GM19397 (cell line): Measurements from ENCODE around the gene TMC7.
"Not testable (repeated sequence)": the region's sequence is repeated elsewhere in the genome, so short reads cannot be mapped to it uniquely, and the experiment has no call there.

Experiments used
- ATAC-seq: cut with Tn5 transposase; IDR thresholded peaks from one replicate; pipeline ENCODE4 v1.9.1; 2021; ENCODE audit warnings: mild to moderate bottlenecking, moderate library complexity; ENCODE audit not compliant: unreplicated experiment

The TMC7 gene

DNA sequence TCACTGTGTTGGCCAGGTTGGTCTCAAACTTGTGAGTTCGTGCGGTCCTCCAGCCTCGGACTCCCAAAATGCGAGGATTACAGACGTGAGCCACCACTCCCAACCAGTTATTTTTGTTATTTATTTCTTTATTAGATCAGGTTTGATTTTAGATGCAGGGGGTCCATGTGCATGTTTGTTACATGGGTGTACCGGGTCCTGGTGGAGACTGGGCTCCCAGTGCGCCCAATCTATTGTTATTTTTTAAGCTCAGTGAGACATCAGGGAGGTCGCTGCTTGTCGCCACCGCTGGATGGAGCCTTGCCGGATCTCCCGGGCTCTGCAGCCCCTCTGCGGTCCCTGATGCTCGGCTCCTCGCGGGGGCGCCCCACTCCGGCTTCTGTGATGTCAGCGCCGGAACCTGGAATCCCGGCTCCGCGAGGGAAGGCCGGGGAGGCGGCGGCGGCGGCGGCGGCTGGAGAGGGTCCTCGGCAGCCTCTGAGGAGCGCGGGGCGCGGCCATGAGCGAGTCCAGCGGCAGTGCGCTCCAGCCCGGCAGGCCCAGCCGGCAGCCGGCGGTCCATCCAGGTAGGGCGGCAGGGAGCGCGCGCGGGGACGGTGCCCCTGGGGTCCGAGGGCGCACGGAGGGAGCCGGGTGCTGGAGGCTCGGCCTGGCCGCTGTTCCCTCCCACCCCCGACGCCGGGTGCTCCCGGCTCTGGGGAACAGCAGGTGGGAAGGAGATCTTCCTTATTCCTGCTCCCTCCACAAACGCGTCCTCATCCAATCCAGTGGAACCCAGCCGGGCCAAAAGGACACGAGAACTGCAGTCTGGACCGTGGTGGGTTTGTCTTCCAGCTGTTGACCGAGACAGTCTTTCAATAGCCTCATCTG, at the start of gene TMC7:
TSS of gene TMC7 (plus strand) at position 370 of the 870 bp plus-strand sequence. CDS start at position 500, 130 bp downstream.
- ATAC-seq, result no peak

DNA sequence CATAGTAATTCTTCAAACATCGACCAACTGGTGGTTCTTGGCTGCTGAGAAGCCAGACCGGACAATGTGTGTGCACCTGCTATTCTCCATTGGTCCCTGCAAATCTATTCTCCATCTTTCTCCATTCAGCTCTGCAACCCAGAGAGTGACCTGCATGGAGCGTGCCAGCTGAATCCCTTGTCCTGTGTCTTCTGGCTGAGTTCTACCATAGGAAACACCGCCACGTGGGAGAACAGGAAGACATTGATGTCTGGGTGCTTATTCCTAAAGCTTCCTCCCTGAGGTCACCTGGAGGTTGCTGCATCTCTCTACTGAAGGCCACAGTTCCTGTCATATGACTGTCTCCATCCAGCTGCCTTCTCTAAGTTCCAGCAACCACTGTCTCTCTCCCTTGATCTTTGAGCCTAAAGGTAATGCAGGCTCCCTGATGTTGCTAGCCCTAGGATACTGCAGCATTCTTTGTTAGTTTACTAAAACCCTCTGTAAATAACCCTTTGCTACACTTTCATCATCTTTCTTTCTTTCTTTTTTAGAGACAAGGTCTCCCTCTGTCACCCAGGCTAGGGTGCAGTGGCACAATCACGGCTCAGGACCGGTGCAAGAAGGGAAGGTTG, 46.9 kb upstream of the TMC7 start:
- ATAC-seq, result no peak

DNA sequence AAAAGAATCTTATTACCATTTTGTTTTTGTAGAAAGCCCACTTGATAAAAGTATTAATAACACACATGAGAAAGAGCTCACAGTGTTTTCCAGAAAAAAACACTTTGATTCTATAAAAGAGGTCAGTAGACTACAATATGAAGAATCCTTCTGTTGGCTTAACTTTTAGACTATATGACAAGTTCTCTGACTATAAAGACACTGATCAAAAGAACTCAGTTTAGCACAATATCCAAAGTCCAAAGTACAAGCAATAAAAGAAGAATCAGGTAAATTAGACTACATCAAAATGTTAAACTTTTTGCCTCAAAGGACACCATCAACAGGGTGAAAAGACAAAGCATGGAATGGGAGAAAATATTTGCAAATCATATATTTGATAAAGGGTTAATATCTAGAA, 46.3 kb upstream of the TMC7 start:
- ATAC-seq, result no peak

DNA sequence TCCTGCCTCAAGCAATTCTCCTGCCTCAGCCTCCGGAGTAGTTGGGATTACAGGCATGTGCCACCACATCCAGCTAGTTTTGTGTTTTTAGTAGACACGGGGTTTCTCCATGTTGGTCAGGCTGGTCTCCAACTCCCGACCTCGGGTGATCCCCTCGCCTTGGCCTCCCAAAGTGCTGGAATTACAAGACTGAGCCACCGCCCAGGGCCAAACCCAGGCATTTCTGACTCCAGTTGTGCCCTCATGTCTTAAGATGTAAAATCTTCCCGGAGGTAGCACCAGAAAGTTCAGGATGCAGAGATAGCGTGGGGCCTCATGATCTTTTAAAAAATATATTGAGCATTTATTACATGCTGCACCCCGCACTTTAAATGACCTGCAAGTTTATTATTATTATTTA, 44.7 kb upstream of the TMC7 start:
- ATAC-seq, result no peak

DNA sequence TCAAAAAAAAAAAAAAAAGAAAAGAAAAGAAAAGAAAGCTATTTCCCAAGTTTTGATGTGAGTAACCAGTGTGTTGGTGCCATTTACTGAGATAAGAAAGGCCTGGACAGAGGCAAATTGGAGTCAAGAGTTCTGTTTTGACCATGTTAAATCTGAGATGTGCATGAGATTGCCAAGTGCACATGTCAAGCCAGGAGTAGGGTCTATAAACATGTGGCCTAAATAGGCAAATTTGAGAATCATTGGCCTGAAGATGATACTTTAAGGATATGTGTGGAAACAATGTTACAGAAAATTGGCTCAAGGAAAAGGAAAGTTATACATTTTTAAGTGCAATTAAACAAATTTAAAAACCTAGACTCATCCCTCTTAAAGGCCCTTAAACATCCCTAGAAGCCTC, 42.3 kb upstream of the TMC7 start:
- no peak for ATAC-seq

DNA sequence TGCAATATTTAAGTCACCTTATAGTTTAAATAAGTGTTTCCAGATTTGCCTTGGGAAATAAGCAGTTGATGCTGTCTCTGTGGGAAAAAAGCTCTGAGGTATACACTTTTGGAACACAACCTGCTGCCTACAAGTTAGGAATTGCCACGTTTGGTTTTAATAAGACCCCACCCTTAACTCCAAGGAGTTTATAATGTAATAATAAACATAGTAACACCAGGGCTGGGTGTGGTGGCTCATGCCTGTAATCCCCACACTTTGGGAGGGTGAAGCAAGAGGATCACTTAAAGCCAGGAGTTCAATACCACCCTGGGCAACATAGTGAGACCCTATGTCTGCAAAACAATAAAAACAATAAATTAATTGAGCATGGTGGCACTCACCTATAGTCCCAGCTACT, 41.7 kb upstream of the TMC7 start:
- no peak for ATAC-seq

DNA sequence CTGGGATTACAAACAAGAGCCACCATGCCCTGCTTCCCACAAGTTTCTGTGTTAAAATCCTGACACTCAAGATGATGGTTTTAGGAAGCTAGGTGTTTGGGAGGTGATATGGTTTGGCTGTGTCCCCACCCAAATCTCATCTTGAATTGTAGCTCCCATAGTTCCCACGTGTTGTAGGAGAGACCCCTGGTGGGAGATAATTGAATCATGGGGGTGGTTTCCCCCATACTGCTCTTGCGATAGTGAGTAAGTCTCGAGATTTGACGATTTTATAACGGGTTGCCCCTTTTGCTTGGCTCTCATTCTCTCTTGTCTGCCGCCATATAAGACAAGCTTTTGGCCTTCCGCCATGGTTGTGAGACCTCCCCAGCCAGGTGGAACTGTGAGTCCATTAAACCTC, 40.3 kb upstream of the TMC7 start:
- ATAC-seq, result no peak

DNA sequence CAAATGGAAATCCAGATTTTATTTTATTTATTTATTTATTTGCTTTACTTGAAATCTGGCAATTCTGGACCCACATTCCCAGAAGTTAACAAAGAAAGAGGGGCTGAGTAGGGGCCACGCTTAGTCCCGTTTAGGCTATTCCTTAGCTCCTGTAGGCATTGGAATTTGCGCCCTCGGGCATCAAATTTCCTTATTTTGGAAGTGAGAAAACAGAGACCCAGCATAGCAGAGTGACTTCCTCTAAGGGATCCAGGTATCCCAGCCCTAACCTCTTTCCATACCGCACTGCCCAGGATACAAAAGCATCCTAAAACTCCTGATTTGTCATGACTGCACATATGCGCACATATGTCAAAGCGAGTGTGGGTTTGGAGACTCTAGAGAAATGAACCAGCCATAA, 38.5 kb upstream of the TMC7 start:
- no peak for ATAC-seq

DNA sequence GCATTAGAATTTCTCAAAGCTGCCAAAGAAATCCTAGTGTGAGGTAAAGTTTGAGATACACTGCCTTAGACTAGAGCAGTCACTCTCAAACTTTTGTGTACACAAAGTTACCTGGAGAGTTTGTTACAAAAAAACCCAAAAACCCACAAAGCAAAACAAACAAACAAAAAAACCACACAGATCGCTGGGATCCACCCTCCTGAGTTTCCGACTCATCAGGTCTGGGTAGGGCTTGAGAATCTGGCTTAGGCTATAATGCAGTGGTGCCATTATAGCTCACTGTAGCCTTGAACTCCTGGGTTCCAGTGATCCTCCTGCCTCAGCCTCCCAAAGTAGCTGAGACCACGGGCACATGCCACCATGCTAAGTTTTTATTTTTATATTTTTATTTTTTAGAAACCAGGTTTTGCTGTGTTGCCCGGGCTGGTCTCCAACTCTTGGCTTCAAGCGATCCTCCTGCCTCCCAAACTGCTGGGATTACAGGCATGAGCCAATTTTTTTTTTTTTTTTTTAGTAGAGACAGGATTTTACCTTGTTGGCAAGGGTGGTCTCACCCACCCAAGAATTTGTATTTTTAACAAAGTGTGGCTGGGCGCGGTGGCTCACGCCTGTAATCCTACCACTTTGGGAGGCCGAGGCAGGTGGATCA, 35.2 kb upstream of the TMC7 start:
- ATAC-seq, result no peak

DNA sequence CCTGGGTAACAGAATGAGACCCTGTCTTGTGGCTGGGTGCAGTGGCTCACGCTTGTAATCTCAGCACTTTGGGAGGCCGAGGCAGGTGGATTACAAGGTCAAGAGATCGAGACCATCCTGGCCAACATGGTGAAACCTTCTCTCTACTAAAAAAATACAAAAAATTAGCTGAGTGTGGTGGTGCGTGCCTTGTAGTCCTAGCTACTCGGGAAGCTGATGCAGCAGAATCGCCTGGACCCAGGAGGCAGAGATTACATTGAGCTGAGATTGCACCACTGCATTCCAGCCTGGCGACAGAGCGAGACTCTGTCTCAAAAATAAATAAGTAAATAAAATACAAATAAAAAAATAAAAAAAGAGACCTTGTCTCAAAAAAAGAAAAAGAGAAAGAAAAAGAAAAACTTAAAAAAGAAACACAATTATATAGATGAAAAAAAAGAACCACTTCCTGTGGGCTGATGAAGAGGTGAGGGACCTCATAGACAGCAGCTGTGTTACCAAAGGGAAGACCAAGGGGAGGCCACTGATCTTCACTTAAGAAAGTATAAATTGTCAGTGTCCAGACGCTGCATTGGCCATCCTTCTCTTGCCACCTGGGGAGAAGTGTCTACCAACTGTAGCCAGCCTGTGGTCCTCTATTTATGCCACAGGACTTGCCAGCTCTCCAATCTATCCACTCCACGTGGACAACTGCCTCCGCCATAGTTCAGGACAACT, 33.1 kb upstream of the TMC7 start:
- no peak for ATAC-seq

DNA sequence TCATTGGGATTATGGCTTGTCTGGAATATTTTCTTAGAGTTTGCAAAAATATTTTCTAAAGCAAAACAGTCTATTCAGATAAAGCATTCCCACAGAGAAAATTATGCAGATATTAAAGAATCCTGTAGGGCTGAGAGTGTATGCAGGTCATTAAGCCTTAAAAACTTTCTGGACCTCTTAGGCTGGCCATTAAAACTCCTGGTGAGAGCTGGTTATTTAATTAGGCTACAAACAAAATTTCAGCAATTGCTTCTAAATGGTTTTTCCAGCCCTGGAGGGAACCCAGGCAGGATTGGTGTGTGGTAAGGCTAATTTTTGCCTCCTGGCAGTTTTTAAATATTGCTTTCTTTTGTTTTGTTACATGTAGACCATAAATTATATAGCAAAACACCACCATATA, 30.2 kb upstream of the TMC7 start:
- ATAC-seq, result no peak

DNA sequence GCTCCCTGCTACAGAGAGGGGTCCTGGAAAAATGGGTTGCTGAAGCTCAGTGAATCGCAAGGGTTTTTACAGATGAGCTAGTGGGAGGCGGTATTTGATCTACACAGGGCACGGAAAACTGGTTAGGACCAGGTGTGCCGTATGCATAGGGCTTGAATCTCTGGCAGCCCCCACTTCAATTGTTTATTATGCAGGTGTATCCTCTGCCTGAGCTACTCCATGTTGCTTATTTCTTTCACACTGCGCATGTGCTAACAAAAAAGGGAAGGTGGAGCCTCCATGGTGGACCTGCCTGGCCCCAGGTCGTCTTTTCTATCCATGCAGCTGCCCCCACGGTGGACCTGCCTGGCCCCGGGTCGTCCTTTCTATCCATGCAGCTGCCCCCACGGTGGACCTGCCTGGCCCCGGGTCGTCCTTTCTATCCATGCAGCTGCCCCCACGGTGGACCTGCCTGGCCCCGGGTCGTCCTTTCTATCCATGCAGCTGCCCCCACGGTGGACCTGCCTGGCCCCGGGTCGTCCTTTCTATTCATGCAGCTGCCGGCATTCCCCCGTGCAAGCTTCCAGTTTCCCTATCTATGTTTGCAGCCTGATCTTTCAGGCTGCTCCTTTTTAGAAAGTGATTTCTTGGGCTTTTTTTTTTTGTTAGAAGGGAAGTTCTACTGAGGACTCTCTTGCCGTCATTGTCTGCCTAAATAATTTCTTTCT, 27.7 kb upstream of the TMC7 start:
- not testable (repeated sequence) for ATAC-seq

DNA sequence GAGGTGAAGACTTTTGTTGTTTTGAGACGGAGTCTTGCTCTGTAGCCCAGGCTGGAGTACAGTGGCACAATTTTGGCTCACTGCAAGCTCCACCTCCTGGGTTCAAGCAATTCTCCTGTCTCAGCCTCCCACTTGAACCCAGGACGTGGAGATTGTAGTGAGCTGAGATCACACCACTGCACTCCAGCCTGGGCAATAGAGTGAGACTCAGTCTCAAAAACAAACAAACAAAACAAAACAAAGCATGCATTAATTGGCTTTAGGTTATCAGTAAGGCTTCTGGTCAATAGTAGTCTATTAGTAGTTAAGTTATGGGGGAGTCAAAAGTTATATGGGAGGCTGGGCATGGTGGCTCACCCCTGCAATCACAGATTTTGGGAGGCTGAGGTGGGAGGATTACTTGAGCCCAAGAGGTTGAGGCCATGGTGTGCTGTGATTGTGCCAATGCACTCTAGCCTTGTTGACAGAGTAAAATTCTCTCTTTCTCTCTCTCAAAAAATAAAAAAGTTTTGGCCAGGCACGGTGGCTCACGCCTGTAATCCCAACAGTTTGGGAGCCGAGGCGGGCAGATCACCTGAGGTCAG, 27.0 kb upstream of the TMC7 start:
- ATAC-seq, result not testable (repeated sequence)

DNA sequence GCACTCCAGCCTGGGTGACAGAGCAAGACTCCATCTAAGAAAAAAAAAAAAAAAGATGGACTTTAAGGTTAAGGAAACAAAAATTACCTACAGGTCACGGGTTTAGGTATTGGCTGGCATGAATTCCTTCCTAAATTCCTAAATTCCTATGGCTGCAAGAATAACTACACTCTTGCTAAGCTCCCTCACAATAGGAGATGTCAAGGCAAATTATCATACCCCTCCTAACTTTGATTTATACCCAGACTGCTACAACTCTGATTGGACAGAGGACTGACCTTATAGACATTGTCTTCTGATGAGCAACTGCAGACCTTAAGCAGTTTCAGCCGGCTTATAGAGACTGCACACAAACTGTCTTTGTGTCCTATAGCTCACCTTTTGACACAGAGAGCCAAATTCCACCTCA, 25.1 kb upstream of the TMC7 start:
- ATAC-seq, result no peak

DNA sequence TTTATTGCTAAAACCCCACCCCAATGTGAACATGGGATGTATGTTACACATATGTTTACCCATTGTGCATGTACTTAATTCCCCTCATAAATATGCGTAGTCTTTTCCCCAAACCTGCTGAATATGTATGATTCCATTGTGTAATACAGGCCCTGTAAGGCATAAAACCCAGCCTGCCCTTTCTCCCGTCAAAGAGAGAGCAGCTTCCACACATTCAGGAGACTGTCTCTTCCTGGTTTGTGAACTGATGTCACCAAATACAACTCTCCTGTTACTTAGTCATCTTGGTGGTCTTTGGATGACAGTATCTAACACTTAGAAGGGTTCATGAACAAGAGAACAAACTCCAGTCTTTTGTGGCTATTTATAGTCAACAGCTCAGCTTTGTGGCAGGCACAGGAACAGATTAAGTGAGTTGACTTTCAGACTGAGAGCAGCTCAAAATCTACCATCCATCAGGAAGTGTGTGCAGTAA, 24.7 kb upstream of the TMC7 start:
- no peak for ATAC-seq

DNA sequence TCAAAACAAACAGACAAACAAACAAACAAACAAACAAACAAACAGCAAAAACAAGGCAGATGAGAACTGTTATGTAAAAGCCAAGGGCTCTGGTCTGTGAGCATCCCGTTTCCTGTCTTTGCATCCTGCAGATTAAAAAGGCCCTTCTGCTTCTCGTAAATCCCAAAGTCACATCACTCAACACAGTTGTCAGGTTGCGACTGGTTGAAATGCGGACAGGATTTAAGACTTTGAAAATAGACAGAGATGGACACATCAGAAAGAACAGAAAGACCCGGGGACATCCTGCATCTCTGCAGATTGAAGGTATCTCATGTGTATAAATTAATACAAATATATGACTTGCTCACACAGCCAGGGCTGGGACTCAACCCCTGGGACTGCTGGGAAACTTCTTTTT, 18.2 kb upstream of the TMC7 start:
- no peak for ATAC-seq

DNA sequence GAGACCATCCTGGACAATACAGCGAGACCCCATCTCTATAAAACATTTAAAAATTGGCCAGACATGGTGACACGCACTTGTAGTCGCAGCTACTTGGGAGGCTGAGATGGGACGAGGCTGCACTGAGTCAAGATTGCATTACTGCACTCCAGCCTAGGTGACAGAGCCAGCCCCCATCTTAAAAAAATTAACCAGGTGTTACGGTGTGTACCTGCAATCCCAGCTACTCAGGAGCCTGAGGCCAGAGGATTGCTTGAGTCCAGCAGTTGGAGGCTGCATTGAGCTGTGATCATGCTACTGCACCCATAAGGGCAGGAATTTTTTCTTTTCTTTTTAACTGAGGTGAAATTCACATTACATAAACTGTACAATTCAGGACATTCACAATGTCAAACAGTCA, 16.9 kb upstream of the TMC7 start:
- no peak for ATAC-seq

DNA sequence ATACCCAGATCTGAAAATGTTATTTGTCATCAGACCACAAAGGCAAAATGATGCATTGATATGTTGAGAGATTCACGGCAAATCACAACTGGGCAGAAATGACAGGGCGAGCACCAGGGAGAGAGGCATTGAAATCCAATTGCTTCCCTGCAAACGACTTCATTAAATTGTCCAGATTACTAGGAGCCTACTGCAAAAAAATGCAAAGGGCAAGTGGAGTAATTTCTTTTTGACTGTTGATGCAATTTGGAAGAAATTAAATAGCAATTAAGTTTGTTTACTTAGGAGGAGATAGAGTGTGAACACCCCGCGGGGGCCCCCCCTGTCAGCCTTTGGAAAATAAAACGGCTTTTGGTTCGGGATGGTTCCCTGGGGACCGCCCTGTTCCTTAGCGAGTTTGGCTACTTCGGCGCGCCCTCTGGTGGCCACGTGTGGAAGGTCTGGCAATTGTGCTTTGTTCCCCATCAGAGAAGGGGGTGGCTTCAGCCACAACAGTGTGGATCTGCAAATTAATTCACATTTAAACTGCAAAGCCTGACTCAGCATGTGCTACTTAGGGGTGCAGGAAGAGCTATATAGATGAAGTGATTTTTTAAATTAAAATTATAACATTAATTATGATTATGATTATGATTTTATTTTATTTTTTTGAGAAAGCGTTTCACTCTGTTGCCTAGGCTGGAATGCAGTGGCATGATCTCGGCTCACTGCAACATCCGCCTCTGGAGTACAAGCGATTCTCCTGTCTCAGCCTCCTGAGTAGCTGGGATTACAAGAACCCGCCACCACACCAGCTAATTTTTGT, 14.5 kb upstream of the TMC7 start:
- ATAC-seq, result no peak

DNA sequence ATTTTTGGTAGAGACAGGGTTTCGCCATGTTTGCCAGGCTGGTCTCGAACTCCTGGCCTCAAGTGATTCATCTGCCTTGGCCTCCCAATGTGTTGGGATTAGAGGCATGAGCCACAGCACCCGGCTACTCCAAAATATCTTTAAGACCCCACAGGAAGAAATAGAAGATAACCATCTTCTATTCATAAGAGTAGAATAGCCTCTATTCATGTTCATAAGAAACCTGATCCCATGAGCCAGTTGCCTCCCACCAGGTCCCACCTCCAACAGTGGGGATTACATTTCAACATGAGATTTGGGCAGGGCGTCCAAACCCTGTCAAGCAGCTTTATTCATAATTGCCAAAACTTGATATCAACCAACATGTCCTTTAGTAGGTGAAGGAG, 13.9 kb upstream of the TMC7 start:
- ATAC-seq, result no peak
